ENCODE data around the gene ADAMTS12.
"Not testable (repeated sequence)": the region's sequence is repeated elsewhere in the genome, so short reads cannot be mapped to it uniquely, and the experiment has no call there.

Gene ADAMTS12

GRCh38 chr5:33906248-33906647 lies 14.5 kb upstream of the ADAMTS12 start:
- DNase-seq (ENCODE audit: low read depth): not testable (repeated sequence)

- no peak for DNase-seq (ENCODE audit: low read depth)
Measured at GRCh38 chr5:33905381-33905780, 13.6 kb upstream of the ADAMTS12 start.

DNA sequence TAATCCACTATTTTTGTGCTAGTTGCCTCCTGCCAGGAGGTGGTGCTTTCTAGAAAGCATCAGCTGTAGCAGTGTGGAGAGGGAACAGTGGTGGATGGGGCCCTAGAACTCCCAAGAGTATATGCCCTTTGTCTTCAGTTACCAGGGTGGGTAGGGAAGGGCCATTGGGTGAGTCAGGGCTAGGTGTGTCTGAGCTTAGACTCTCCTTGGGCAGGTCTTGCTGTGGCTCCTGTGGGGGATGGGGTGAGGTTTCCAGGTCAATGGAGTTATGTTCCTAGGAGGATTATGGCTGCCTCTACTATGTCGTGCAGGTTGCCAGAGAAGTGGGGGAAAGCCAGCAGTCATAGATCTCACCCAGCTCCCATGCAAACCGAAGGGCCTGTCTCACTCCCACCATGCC lies 11.3 kb upstream of the ADAMTS12 start:
- no peak for DNase-seq (ENCODE audit: low read depth)

GRCh38 chr5:33901156-33901555 lies 9.4 kb upstream of the ADAMTS12 start:
- DNase-seq (ENCODE audit: low read depth): no peak

DNA sequence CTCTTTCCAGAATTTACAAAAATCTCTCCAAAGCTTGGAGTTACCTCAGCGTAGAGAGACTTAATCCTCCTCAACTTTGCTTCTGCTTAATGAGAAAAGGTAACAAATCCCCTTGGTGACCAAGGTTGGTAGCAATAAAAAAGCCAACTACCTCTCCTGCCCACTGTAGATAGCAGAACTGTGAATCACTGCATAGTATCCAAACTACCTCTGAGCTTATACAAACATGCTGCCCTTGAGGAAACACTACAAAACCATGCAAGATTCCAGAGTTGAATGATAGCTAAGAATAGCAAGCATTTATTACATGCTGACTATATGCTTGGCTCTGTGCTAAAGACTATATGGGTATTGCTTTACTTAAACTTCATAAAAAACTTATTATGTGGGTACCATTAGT lies 2.8 kb upstream of the ADAMTS12 start:
- DNase-seq (ENCODE audit: low read depth): no peak

DNA sequence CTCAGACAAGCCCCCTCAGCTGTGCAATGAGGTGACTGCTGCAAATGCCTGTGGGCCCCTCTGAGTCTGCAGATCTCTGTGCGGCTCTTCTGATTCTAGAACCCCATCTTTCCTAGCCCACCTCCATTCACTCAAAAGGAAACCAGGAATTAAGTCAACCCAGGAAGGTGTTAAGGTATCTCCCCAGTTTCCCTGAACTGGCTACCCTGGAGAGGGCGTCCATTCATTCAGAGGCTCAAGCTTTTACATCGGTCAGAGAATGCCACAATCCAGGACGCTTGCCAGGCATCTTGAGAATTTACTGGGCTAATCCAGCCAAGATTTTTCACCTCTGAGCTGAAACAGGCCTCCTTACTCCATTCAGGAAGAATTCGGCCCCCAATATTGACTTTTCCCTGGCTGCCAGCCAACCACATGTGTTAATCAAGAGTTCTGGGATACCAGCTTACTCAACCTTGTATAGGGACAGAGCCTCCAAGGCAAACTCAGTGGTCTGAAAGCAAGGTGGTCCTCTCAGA lies 889 bp upstream of the ADAMTS12 start:
- no peak for DNase-seq (ENCODE audit: low read depth)

GRCh38 chr5:33891446-33891787 lies 373 bp downstream of the ADAMTS12 start:
- no peak for DNase-seq (ENCODE audit: low read depth)

GRCh38 chr5:33890131-33891032 lies 1.4 kb downstream of the ADAMTS12 start:
- DNase-seq (ENCODE audit: low read depth): no peak

DNA sequence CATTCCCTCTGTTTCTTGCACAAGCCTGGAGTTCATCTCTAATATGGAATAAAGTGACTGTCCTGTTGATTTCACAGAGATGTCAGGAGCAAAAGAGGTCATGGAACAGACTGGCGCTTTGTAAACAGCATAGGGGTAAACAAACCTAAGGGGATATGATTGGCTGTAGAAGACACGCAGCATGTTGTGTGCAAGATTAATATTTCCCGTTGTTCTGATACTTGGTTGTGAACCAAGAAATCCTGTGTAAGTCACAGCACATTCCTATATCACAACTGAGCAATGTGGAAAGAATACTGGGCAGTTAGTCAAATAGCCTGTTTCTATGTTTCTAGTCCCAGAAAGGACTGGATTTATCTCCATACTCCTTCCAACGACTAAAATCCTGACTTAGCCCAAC lies 3.2 kb downstream of the ADAMTS12 start:
- no peak for DNase-seq (ENCODE audit: low read depth)

GRCh38 chr5:33887268-33887667 lies 4.5 kb downstream of the ADAMTS12 start:
- no peak for DNase-seq (ENCODE audit: low read depth)

DNA sequence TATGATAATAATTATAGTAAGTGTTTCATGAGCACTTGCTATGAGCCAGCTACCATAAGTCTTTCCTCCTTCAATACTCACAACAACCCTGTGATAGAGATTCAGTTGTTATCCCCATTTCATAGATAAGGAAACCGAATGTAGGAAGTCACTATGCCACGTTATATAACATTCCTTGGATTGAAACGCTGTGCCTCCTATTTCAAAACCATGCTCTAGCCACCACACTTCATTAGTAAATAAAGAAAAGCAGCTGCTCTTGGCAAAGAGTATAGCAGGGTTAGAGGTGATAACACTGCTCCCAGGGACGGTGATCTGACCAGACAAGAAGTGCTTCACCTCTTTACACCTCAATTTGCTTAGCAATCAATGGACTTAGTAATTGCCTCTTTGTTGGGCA lies 5.5 kb downstream of the ADAMTS12 start:
- no peak for DNase-seq (ENCODE audit: low read depth)

- DNase-seq (ENCODE audit: low read depth): no peak
Measured at GRCh38 chr5:33885679-33886078, 6.1 kb downstream of the ADAMTS12 start.

GRCh38 chr5:33883482-33883881 lies 8.3 kb downstream of the ADAMTS12 start:
- DNase-seq (ENCODE audit: low read depth): no peak

DNA sequence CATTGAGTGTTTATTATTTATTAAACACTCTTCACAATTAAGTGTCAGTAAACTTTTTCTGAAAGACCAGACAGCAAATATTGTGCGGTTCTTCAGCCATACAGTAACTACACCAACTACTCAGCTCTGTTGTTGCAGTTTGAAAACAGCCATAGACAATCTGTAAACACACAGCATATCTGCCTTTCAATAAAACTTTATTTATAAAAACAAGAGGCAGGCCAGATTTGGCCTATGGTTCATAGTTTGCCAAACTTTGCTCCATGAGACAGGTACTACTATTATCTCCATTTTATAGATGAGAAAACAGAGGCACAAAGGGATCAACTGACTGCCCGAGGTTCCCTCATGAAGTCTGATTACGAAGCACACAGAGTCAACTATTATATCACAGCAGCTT lies 11.5 kb downstream of the ADAMTS12 start:
- no peak for DNase-seq (ENCODE audit: low read depth)

DNA sequence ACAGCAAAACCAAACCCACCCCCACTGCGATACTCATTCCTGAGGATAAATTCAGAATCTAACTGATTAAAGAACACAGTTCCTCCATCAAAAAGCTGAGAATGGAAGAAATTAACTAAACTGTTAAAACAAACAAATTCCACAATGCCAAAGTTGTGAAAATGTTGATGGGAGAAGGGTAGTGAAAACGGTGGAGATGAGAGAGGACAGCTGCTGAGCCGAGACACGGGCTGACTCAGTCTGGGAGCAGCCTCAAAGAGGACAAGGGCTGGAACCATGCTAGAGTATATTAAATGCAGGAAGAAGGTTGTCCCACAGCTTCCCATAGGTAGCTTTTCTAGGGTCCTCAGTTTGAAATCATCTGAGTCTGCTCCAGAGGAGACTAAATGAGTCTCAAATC lies 14.3 kb downstream of the ADAMTS12 start:
- no peak for DNase-seq (ENCODE audit: low read depth)

DNA sequence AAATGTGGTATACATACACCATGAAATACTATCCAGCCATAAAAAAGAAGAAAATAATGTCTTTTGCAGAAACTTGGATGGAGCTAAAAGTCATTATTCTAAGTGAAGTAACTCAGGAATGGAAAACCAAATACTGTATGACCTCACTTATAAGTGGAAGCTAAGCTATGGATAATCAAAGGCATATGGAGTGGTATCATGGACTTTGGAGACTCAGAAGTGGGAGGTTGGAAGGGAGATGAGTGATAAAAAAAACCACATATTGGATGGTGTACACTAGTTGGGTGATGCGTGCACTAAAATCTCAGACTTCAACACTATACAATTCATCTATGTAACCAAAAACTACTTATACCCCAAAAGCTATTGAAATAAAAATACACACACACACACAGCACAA lies 24.5 kb downstream of the ADAMTS12 start:
- DNase-seq (ENCODE audit: low read depth): no peak

DNA sequence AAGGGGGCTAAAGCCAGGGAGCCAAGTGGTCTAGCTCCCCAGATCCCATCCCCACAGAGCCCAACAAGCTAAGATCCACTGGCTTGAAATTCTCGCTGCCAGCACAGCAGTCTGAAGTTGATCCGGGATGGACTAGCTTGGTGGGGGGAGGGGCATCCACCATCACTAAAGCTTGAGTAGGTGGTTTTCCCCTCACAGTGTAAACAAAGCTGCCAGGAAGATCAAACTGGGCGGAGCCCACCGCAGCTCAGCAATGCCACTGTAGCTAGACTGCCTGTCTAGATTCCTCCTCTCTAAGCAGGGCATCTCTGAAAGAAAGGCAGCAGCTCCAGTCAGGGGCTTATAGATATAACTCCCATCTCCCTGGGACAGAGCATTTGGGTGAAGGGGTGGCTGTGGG lies 32.6 kb downstream of the ADAMTS12 start:
- DNase-seq (ENCODE audit: low read depth): not testable (repeated sequence)

DNA sequence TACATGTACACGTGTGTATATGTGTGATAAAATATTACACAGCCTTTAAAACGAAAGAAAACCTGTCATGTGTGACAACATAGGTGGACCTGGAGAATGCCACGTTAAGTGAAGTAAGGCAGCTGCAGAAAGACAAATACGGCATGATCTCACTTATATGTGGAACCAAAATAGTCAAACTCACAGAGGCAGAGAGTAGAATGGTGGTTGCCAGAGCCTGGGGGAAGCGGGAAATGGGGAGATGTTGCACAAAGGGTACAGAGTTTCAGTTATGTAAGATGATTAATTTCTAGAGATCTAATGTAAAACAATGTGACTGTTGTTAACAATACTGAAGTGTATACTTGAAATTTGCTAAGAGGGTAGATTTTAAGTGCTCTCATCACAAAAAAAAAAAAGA lies 34.8 kb downstream of the ADAMTS12 start:
- no peak for DNase-seq (ENCODE audit: low read depth)

- DNase-seq (ENCODE audit: low read depth): no peak
Measured at GRCh38 chr5:33855396-33855795, 36.4 kb downstream of the ADAMTS12 start.

- DNase-seq (ENCODE audit: low read depth): no peak
Measured at GRCh38 chr5:33854733-33855151, 37.0 kb downstream of the ADAMTS12 start.

DNA sequence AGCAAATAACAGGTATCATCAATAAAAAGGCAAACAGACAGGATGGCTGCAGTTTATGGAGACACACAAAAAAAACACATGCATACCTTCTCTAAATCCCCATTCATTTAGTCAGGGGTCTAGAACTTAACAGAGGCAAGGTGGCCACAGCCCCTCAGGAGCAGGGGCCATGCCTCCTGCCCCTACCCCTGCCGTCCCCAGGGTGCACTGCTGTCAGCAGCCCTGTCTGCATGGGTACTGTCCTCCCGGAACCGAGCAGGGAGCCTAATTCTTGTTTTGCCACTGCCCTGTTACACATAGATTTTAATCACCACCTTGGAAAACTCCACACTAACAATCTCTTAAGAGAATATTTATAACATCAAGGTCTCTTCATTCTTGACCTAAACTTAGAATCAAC lies 39.0 kb downstream of the ADAMTS12 start:
- no peak for DNase-seq (ENCODE audit: low read depth)

GRCh38 chr5:33852319-33852718 lies 39.5 kb downstream of the ADAMTS12 start:
- DNase-seq (ENCODE audit: low read depth): no peak

DNA sequence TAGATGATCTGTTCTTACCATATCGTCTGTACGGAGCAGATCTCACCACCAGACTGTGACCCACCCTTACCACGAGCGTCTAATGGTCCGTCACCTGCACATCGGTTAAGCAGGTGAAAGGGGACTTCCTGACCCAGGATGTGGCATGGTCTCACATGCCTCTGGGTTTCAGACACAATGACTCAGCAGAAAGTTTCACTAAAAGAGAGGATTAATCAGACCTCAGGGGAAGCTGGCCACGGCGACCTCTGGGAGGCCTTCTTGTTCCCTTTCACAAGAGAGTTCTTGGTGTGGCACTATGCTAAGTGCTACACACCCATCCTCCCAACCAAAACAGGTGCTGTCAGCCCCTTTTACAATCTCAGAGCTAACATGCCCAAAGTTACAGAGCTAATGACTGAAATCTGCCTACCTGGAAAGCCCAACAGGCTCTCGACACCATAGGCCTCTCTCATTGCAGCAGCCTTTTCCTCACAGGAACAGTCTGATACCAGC lies 41.6 kb downstream of the ADAMTS12 start:
- DNase-seq (ENCODE audit: low read depth): peak; percentile 13

DNA sequence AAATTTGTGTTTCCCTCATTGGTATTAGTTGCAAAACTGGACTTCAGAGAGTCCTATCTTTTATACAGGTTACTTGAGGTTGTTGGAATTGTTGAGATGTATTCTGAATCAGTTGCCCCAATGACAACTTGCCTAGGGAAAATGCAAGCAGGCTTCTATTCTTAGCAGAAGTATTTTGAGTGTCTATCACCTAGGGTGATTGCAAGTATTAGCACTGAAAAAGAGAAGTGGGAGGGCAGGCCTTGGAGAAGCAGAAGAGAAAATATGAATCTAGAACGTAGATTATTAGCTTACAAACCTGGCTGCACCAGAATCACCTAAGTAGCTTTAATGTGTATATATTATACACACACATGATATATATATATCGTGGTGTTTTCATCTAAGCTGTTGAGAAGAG lies 43.2 kb downstream of the ADAMTS12 start:
- DNase-seq (ENCODE audit: low read depth): no peak
